Keratinocyte (primary cell): ENCODE data around the gene CENPT. TPM values are rescaled to one million over a fixed set of nuclear protein-coding genes. Genes with fewer than 3 reads are reported as not detected.
A peak's percentile ranks its signal among the peaks of the same experiment; 100 is the strongest.

Experiments used
- DNase-seq: peaks from one replicate; pipeline ENCODE4 v3.0.0-alpha.2; 2011; ENCODE audit warnings: low read depth, missing footprints, low spot score
- FAIRE-seq: peaks from 2 replicates; lab custom pipeline; 2011; peaks lifted over from hg19 to GRCh38; lab: Jason Lieb, UNC
- H2AFZ ChIP-seq: 2 replicates; pipeline ENCODE4 v1.6.0; 2012; ENCODE audit warnings: low read length, control low read depth, inconsistent platforms; ENCODE audit not compliant: control insufficient read depth
- H3K27ac ChIP-seq: 2 replicates; pipeline ENCODE4 v1.5.1; 2011; ENCODE audit warnings: low read length; ENCODE audit not compliant: control insufficient read depth, insufficient read depth
- H3K27me3 ChIP-seq: 3 replicates; pipeline ENCODE4 v1.6.0; 2011; ENCODE audit warnings: low read length; ENCODE audit not compliant: control insufficient read depth, insufficient read depth; ENCODE audit errors: extremely low read depth
- H3K36me3 ChIP-seq, 2 experiments: 2 replicates in 1 of 2; 3 replicates in 1 of 2; pipeline ENCODE4 v1.5.1; 2011; ENCODE audit warnings: low read length in 2 of 2, mild to moderate bottlenecking in 1 of 2; ENCODE audit not compliant: control insufficient read depth in 2 of 2, insufficient read depth in 2 of 2; ENCODE audit errors: extremely low read depth in 1 of 2
- H3K4me1 ChIP-seq: 3 replicates; pipeline ENCODE4 v1.5.1; 2011; ENCODE audit warnings: low read length; ENCODE audit not compliant: control insufficient read depth, insufficient read depth; ENCODE audit errors: extremely low read depth
- H3K4me2 ChIP-seq: 3 replicates; pipeline ENCODE4 v1.6.0; 2011; ENCODE audit warnings: low read depth, low read length; ENCODE audit not compliant: control insufficient read depth, insufficient read depth; ENCODE audit errors: extremely low read depth
- H3K4me3 ChIP-seq, 3 experiments: fragments of 200-600 bp in 1 of 3; sonication (generic) in 1 of 3; 2 replicates in 2 of 3; 3 replicates in 1 of 3; pipeline ENCODE4 v1.5.1; 2011 to 2016; ENCODE audit warnings: low read length in 3 of 3, mild to moderate bottlenecking in 3 of 3, control low read depth in 2 of 3, inconsistent platforms in 1 of 3, low read depth in 1 of 3, mixed read lengths in 1 of 3, mixed run types in 1 of 3, moderate library complexity in 1 of 3; ENCODE audit not compliant: control insufficient read depth in 2 of 3, insufficient read depth in 2 of 3; ENCODE audit errors: extremely low read depth in 1 of 3
- H3K79me2 ChIP-seq: 2 replicates; pipeline ENCODE4 v1.6.0; 2012; ENCODE audit warnings: low read length; ENCODE audit not compliant: control insufficient read depth, insufficient read depth
- H3K9ac ChIP-seq: 3 replicates; pipeline ENCODE4 v1.6.0; 2011; ENCODE audit warnings: low read length; ENCODE audit not compliant: control insufficient read depth, insufficient read depth; ENCODE audit errors: extremely low read depth
- H3K9me1 ChIP-seq: 3 replicates; pipeline ENCODE4 v1.6.0; 2011; ENCODE audit warnings: low read length; ENCODE audit not compliant: control insufficient read depth, insufficient read depth; ENCODE audit errors: extremely low read depth
- H3K9me3 ChIP-seq: 2 replicates; pipeline ENCODE4 v1.5.1; 2012; ENCODE audit warnings: low read depth, low read length; ENCODE audit not compliant: control insufficient read depth
- H4K20me1 ChIP-seq: 3 replicates; pipeline ENCODE4 v1.6.0; 2011; ENCODE audit warnings: low read length; ENCODE audit not compliant: control insufficient read depth, insufficient read depth; ENCODE audit errors: extremely low read depth
- EZH2 ChIP-seq: IDR thresholded peaks from one replicate; pipeline ENCODE4 v1.6.1; 2012; ENCODE audit warnings: inconsistent platforms, mild to moderate bottlenecking, low read length, moderate library complexity
- dilution Hi-C: fragments of 300-500 bp; cut with MboI; formaldehyde crosslinking; loops from one replicate; pipeline ENCODE4 v1.7.0; 2020; ENCODE audit warnings: low sequenced_read_pairs; ENCODE audit not compliant: extremely low pct_ligation_motif_present
- polyA plus RNA-seq, 5 experiments: library from polyadenylated mRNA; depleted of rRNA in 3 of 5; stranded (reverse) in 3 of 5; stranded (forward) in 1 of 5; unstranded in 1 of 5; fragments of >200 nt; gene quantifications; 1 replicate in 1 of 5; 2 replicates in 3 of 5; 3 replicates in 1 of 5; pipeline versions ENCODE4 v1.2.1 to v1.2.3, GENCODE V29; 2011 to 2012; ENCODE audit warnings: missing spikeins in 2 of 5, low read depth in 1 of 5, low replicate concordance in 1 of 5
- TF ChIP-seq, protein P1 (sequence below), 3 experiments: IDR thresholded peaks in 1 of 3; conservative IDR thresholded peaks in 1 of 3; optimal IDR thresholded peaks in 1 of 3; 2 replicates in 2 of 3; 3 replicates in 1 of 3; pipeline versions ENCODE3 to v1.5.1; 2011; ENCODE audit warnings: low read length in 3 of 3, mild to moderate bottlenecking in 3 of 3, moderate library complexity in 2 of 3, control low read depth in 1 of 3, inconsistent platforms in 1 of 3; ENCODE audit not compliant: insufficient read depth in 2 of 3; ENCODE audit errors: extremely low read depth in 1 of 3

Gene CENPT
- polyA plus RNA-seq, 1 donor (not counting 4 experiments of a cell fraction or from before 2014, with no cell fraction given), result 30.1 TPM

DNA sequence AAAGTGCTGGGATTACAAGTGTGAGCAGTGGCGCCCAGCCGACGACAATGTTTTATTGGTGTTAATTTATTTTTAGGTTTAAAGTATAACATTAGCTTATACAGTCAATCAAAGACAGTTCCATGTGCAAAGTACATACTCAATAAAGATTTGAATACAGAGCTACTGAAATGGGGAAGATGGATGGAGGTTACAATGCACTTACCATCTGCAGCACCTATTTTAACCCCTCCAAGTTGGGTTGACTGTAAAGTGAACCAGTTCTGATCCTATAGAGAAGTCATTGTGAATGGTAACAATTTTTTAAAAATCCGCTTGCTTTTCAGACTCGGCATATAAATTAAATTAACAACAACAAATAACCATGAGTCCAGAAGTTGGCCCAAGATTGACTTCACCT is 44.9 kb upstream of the CENPT start:
- peak overlapping the region in 2 of 3 experiments; percentile 53 to 58 for H3K4me3 ChIP-seq
- H3K9ac ChIP-seq, result peak overlapping the region; percentile 60

DNA sequence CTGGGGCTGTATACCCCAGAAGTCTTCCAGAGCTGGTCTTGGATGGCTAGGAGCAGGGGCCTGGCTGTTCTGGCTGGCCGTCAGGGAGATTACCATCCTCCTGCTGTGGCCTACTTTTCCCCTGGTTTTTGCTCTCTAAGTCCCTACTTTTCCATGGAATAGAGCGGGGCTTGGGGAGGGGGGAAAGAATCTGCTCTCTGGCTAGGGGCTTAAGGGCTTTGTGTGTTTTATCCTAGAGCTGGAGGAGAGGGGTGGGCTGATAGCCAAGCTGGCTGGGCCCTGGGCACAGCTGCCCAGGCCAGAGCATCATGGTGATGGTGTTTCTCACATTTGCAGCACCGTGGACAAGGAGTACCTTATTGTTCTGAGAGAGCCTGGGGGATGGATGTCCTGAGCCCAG is 40.8 kb upstream of the CENPT start:
- TF ChIP-seq, protein P1, sequence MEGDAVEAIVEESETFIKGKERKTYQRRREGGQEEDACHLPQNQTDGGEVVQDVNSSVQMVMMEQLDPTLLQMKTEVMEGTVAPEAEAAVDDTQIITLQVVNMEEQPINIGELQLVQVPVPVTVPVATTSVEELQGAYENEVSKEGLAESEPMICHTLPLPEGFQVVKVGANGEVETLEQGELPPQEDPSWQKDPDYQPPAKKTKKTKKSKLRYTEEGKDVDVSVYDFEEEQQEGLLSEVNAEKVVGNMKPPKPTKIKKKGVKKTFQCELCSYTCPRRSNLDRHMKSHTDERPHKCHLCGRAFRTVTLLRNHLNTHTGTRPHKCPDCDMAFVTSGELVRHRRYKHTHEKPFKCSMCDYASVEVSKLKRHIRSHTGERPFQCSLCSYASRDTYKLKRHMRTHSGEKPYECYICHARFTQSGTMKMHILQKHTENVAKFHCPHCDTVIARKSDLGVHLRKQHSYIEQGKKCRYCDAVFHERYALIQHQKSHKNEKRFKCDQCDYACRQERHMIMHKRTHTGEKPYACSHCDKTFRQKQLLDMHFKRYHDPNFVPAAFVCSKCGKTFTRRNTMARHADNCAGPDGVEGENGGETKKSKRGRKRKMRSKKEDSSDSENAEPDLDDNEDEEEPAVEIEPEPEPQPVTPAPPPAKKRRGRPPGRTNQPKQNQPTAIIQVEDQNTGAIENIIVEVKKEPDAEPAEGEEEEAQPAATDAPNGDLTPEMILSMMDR (optimal IDR thresholded peaks at IDR 0.05 in 1 of 3, IDR thresholded peaks at IDR 0.05 in 1 of 3, conservative IDR thresholded peaks at IDR 0.05 in 1 of 3; ENCODE audit: extremely low read depth in 1 of 3, insufficient read depth in 2 of 3, low read length in 3 of 3), result no peak
- no peak for TF ChIP-seq EZH2
- H3K4me3 ChIP-seq, result no peak overlapping the region
- H3K4me2 ChIP-seq, result no peak overlapping the region
- peaks cover 13% of the 10 kb centered on the region for H4K20me1 ChIP-seq
- DNase-seq (no peak), FAIRE-seq (no peak)
- dilution Hi-C loops, result no loop called here
- H3K27me3 ChIP-seq, result no peaks in the 10 kb centered on the region
- H3K9ac ChIP-seq, result no peak overlapping the region
- no peaks in the 10 kb centered on the region for H3K9me3 ChIP-seq
- H3K4me1 ChIP-seq, result peaks cover 11% of the 10 kb centered on the region
- H3K27ac ChIP-seq, result no peak overlapping the region
- H3K9me1 ChIP-seq, result no peaks in the 10 kb centered on the region
- H2AFZ ChIP-seq, result no peak overlapping the region
- H3K79me2 ChIP-seq, result peaks cover 1% of the 10 kb centered on the region
- H3K36me3 ChIP-seq, result peaks cover 8% of the 10 kb centered on the region in 2 experiments

More for the DNA sequence above, 44.9 kb upstream of the CENPT start:
- Histone ChIP-seq H3K27me3 (no peaks in the 10 kb centered on the region), H2AFZ (peak overlapping the region; percentile 94), H3K9me3 (no peaks in the 10 kb centered on the region), H3K9me1 (no peaks in the 10 kb centered on the region), H3K4me1 (peaks cover 14% of the 10 kb centered on the region), H3K36me3 (no peaks in the 10 kb centered on the region), H3K79me2 (peaks cover 27% of the 10 kb centered on the region), H3K4me2 (peak overlapping the region; percentile 92), H4K20me1 (no peaks in the 10 kb centered on the region), H3K27ac (peak overlapping the region; percentile 36)
- TF ChIP-seq, protein P1 (optimal IDR thresholded peaks at IDR 0.05 in 1 of 3, IDR thresholded peaks at IDR 0.05 in 1 of 3, conservative IDR thresholded peaks at IDR 0.05 in 1 of 3; ENCODE audit: extremely low read depth in 1 of 3, insufficient read depth in 2 of 3, low read length in 3 of 3), result no peak
- no peak for TF ChIP-seq EZH2
- DNase-seq (no peak), FAIRE-seq (no peak)
- dilution Hi-C loops, result no loop called here
